ENCODE measurements around the gene FUT1.

GRCh38 chr19:48734625-48735024 is 17.8 kb downstream of the FUT1 start:
- TF ChIP-seq CTCF (IDR thresholded peaks at IDR 0.05; ENCODE audit: low read depth, low read length) (no peak), EZH2phosphoT487 (IDR thresholded peaks at IDR 0.05; ENCODE audit: low read depth) (no peak)

Data from OCI-LY3 (cell line).